ENCODE measurements around the gene LPXN.
"Not testable (repeated sequence)": the region's sequence is repeated elsewhere in the genome, so short reads cannot be mapped to it uniquely, and the experiment has no call there.

The LPXN gene

DNA sequence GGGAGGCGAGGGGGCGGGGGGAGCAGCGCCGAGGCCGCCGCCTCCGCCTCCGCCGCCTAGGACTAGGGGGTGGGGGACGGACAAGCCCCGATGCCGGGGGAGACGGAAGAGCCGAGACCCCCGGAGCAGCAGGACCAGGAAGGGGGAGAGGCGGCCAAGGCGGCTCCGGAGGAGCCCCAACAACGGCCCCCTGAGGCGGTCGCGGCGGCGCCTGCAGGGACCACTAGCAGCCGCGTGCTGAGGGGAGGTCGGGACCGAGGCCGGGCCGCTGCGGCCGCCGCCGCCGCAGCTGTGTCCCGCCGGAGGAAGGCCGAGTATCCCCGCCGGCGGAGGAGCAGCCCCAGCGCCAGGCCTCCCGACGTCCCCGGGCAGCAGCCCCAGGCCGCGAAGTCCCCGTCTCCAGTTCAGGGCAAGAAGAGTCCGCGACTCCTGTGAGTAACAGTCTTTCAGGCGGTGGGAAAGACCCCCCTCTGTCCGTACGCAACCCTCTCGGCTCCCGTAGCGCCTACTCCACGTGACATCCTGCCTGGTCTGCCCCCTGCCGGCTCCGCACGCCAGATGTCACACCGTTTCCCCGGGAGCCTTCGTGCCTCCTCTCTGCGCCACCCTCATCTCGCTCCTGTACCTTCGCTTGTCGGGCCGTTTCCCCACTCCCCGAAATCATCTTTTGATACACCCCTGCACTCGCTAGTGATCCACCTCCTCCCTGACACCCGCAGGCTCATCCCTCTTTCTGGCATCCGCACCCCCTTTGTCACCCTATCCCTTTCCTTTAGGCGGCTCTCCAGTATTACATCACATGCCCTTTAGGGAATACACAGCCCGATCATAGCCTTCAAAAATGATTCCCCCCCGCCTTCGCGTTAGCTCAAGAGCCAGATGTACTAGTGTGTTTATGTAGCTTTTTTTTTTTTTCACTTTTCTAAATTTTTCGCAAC lies 3.8 kb upstream of the LPXN start:
- no peaks in the 10 kb centered on the region for H3K9me3 ChIP-seq (ENCODE audit: control insufficient read depth, insufficient read depth, low read length)
- peaks cover 8% of the 10 kb centered on the region; the same call in 1 of the 2 replicates for H3K36me3 ChIP-seq (ENCODE audit: control insufficient read depth, insufficient read depth, low read length)
- H3K4me3 ChIP-seq (ENCODE audit: low read depth, low read length) = peak overlapping the region; percentile 76
- no peaks in the 10 kb centered on the region for H3K27me3 ChIP-seq (ENCODE audit: control insufficient read depth, insufficient read depth, low read length)
- peak overlapping the region; percentile 92 for H3K9ac ChIP-seq (ENCODE audit: low read depth, low read length)
- peak overlapping the region; percentile 98 for H3K27ac ChIP-seq (ENCODE audit: low read depth, low read length)
- H3K4me1 ChIP-seq (ENCODE audit: control insufficient read depth, insufficient read depth, low read length) = 0 out of 2 replicates have a peak, but pooled peaks cover 12% of the 10 kb centered on the region

- Histone ChIP-seq H3K4me3 (ENCODE audit: low read depth, low read length) (peak within 1 kb of the TSS; percentile 95), H3K27ac (ENCODE audit: low read depth, low read length) (peak within 1 kb of the TSS; percentile 99), H3K9me3 (ENCODE audit: control insufficient read depth, insufficient read depth, low read length) (no peaks in the 10 kb centered on the region), H3K36me3 (ENCODE audit: control insufficient read depth, insufficient read depth, low read length) (0 out of 2 replicates have a peak, but pooled peaks cover 7% of the 10 kb centered on the region), H3K9ac (ENCODE audit: low read depth, low read length) (peak within 1 kb of the TSS; percentile 99), H3K4me1 (ENCODE audit: control insufficient read depth, insufficient read depth, low read length) (0 out of 2 replicates have a peak, but pooled peaks cover 12% of the 10 kb centered on the region), H3K27me3 (ENCODE audit: control insufficient read depth, insufficient read depth, low read length) (no peaks in the 10 kb centered on the region)
These were observed 3.1 kb upstream of the LPXN start, which contains the start of gene ZFP91 for GRCh38 chr11:58578635-58579191. ZFP91 (plus strand) TSS chr11:58579063; CDS start chr11:58579282, 219 bp downstream.

- Histone ChIP-seq H3K9me3 (ENCODE audit: control insufficient read depth, insufficient read depth, low read length) (no peaks in the 10 kb centered on the region), H3K9ac (ENCODE audit: low read depth, low read length) (peak overlapping the region; percentile 99), H3K4me1 (ENCODE audit: control insufficient read depth, insufficient read depth, low read length) (0 out of 2 replicates have a peak, but pooled peaks cover 12% of the 10 kb centered on the region), H3K4me3 (ENCODE audit: low read depth, low read length) (peak overlapping the region; percentile 95), H3K36me3 (ENCODE audit: control insufficient read depth, insufficient read depth, low read length) (0 out of 2 replicates have a peak, but pooled peaks cover 7% of the 10 kb centered on the region), H3K27ac (ENCODE audit: low read depth, low read length) (peak overlapping the region; percentile 99), H3K27me3 (ENCODE audit: control insufficient read depth, insufficient read depth, low read length) (no peaks in the 10 kb centered on the region)
These were observed 2.5 kb upstream of the LPXN start for GRCh38 chr11:58578136-58578634.

DNA sequence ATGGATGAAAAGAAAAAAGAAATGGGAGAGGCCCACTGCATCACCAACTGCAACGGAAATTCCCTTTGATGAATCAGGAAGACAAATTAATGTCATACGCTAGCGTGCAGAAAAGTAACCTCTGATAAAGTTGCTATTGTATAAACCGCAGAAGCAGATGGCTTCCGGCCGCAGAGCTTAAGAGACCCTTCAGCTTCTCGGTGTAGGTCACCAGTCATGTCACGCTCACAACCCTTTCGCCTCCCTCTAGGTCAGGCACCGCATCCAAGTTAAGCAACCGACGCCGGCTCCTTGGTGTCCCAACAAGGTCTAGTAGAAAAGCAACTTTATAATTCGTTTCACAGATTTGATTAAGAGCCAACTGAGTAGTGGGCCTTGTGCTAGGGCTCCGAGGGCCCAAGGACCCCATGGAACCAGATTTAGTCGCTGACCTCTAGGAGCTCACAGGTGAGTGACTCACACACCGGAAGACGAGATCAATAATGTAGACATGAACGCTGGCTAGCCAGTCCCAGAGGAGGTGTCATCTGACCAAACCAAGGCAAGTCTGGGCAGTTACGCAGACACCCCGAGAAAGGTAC lies 2.0 kb upstream of the LPXN start:
- H3K4me1 ChIP-seq (ENCODE audit: control insufficient read depth, insufficient read depth, low read length) = 0 out of 2 replicates have a peak, but pooled peaks cover 12% of the 10 kb centered on the region
- H3K36me3 ChIP-seq (ENCODE audit: control insufficient read depth, insufficient read depth, low read length) = 0 out of 2 replicates have a peak, but pooled peaks cover 7% of the 10 kb centered on the region
- peak overlapping the region; percentile 95 for H3K4me3 ChIP-seq (ENCODE audit: low read depth, low read length)
- peak overlapping the region; percentile 99 for H3K27ac ChIP-seq (ENCODE audit: low read depth, low read length)
- H3K9me3 ChIP-seq (ENCODE audit: control insufficient read depth, insufficient read depth, low read length) = no peaks in the 10 kb centered on the region
- no peaks in the 10 kb centered on the region for H3K27me3 ChIP-seq (ENCODE audit: control insufficient read depth, insufficient read depth, low read length)
- H3K9ac ChIP-seq (ENCODE audit: low read depth, low read length) = peak overlapping the region; percentile 99

DNA sequence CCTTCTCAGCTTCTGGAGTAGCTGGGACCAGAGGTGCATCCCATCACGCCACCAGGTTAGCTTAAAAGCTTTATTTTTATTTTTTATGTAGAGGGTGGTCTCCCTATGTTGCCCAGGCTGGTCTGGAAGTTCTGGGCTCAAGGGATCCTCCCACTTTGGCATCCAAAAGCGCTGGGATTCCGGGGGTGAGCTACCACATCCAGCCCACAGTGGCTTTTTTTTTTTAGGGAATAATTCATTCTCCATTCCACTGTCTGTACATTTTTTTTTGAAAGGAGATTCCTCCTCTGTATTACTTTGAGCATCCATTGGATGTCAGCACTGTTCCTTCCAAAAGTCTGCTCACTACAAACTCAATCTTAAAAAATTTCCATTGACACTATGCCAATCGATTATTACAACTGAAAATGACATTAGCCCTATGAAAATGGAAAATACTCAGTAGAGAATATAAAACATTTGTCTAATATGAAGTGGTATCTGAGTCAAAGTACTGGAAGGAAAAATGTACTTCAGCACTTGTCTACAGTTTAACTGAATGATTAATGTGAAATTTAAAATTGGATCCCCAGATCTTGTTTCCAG lies 1.3 kb upstream of the LPXN start:
- 0 out of 2 replicates have a peak, but pooled peaks cover 6% of the 10 kb centered on the region for H3K36me3 ChIP-seq (ENCODE audit: control insufficient read depth, insufficient read depth, low read length)
- H3K9me3 ChIP-seq (ENCODE audit: control insufficient read depth, insufficient read depth, low read length) = no peaks in the 10 kb centered on the region
- H3K27ac ChIP-seq (ENCODE audit: low read depth, low read length) = peak overlapping the region; percentile 99
- H3K4me3 ChIP-seq (ENCODE audit: low read depth, low read length) = peak overlapping the region; percentile 95
- H3K27me3 ChIP-seq (ENCODE audit: control insufficient read depth, insufficient read depth, low read length) = no peaks in the 10 kb centered on the region
- H3K4me1 ChIP-seq (ENCODE audit: control insufficient read depth, insufficient read depth, low read length) = 0 out of 2 replicates have a peak, but pooled peaks cover 12% of the 10 kb centered on the region
- peak overlapping the region; percentile 99 for H3K9ac ChIP-seq (ENCODE audit: low read depth, low read length)

DNA sequence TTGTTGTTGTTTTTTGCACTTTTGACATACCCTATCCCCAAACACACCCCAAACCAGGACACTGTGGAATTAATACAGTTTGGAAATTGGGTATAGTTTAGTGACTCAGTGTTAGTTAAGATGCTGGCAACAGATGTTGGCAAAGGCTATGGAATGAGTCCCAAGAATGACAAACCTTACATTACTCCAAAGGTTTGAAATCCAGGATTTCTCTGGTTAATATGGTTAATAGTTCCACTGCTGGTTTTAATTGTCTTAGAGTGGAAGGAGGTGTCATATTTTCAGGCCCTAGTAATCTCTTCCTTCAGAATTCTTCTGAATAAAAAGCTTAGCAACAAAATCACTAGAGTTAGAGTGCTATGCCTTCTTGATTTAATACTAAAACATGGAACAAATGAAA lies 775 bp downstream of the LPXN start:
- Histone ChIP-seq H3K27me3 (ENCODE audit: control insufficient read depth, insufficient read depth, low read length) (no peaks in the 10 kb centered on the region), H3K9me3 (ENCODE audit: control insufficient read depth, insufficient read depth, low read length) (no peaks in the 10 kb centered on the region), H3K4me1 (ENCODE audit: control insufficient read depth, insufficient read depth, low read length) (0 out of 2 replicates have a peak, but pooled peaks cover 5% of the 10 kb centered on the region), H3K4me3 (ENCODE audit: low read depth, low read length) (no peak overlapping the region), H3K27ac (ENCODE audit: low read depth, low read length) (no peak overlapping the region), H3K36me3 (ENCODE audit: control insufficient read depth, insufficient read depth, low read length) (no peaks in the 10 kb centered on the region), H3K9ac (ENCODE audit: low read depth, low read length) (no peak overlapping the region)

DNA sequence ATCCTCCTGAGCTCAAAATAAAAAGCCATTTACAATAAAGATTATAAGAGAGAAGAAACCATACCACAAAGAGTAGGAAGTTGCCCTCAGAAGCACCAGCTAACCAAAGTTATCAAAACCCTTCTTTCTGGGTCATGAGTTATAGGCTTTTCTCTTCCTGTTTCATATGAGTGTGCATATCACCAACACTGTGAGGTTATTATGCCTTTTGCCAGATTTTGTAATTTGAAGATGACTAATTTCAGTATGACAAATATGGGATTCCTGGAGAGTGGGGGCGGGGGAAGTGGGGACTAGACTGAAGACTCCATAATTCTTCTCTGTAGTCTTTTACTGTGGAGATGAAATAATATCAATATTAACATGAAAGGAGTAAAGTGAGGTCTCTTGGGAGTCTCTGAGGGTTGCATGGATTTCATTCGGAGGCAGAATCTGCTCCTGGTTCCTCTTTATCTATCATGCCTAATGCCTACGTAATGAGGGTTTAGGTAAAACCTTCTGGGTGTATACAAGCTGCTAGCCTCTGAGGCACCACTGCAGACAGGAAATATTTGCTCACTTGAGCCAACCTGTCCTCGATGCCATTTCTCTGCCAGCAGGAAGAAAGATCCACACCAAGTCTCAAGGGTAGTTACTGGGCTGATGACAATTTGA lies 2.1 kb downstream of the LPXN start:
- H3K36me3 ChIP-seq (ENCODE audit: control insufficient read depth, insufficient read depth, low read length) = no peaks in the 10 kb centered on the region
- no peak overlapping the region for H3K9ac ChIP-seq (ENCODE audit: low read depth, low read length)
- H3K27ac ChIP-seq (ENCODE audit: low read depth, low read length) = no peak overlapping the region
- no peak overlapping the region for H3K4me3 ChIP-seq (ENCODE audit: low read depth, low read length)
- H3K4me1 ChIP-seq (ENCODE audit: control insufficient read depth, insufficient read depth, low read length) = 0 out of 2 replicates have a peak, but pooled peaks cover 5% of the 10 kb centered on the region
- no peaks in the 10 kb centered on the region for H3K27me3 ChIP-seq (ENCODE audit: control insufficient read depth, insufficient read depth, low read length)
- H3K9me3 ChIP-seq (ENCODE audit: control insufficient read depth, insufficient read depth, low read length) = no peaks in the 10 kb centered on the region

GRCh38 chr11:58572906-58573305 lies 2.8 kb downstream of the LPXN start:
- H3K4me1 ChIP-seq (ENCODE audit: control insufficient read depth, insufficient read depth, low read length); H3K27ac ChIP-seq (ENCODE audit: low read depth, low read length); H3K9ac ChIP-seq (ENCODE audit: low read depth, low read length); H3K9me3 ChIP-seq (ENCODE audit: control insufficient read depth, insufficient read depth, low read length); H3K4me3 ChIP-seq (ENCODE audit: low read depth, low read length); H3K27me3 ChIP-seq (ENCODE audit: control insufficient read depth, insufficient read depth, low read length); H3K36me3 ChIP-seq (ENCODE audit: control insufficient read depth, insufficient read depth, low read length): not testable (repeated sequence)

GRCh38 chr11:58567889-58568512 lies 7.7 kb downstream of the LPXN start:
- no peak overlapping the region for H3K9ac ChIP-seq (ENCODE audit: low read depth, low read length)
- no peaks in the 10 kb centered on the region for H3K9me3 ChIP-seq (ENCODE audit: control insufficient read depth, insufficient read depth, low read length)
- no peak overlapping the region for H3K27ac ChIP-seq (ENCODE audit: low read depth, low read length)
- no peak overlapping the region for H3K4me3 ChIP-seq (ENCODE audit: low read depth, low read length)
- H3K4me1 ChIP-seq (ENCODE audit: control insufficient read depth, insufficient read depth, low read length) = no peaks in the 10 kb centered on the region
- no peaks in the 10 kb centered on the region for H3K27me3 ChIP-seq (ENCODE audit: control insufficient read depth, insufficient read depth, low read length)
- no peaks in the 10 kb centered on the region for H3K36me3 ChIP-seq (ENCODE audit: control insufficient read depth, insufficient read depth, low read length)

DNA sequence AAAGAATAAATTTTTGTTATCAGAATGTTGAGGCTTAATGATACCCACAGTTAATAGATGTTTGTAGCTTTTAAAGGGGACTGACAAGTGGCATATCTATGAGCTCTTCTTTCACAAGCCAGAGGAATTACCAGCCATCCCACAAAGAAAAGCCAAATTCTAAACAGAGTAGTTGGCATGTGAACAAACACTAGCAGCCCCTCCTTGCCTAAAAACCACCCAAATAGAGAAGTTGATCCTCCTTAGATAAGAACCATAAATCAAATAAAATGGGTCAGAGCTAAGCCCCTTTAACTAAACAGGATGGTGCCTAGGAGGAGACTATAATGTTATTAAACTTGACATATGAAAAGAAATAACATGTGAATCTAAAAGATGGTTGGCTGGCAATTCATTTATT lies 11.4 kb downstream of the LPXN start:
- H3K27me3 ChIP-seq (ENCODE audit: control insufficient read depth, insufficient read depth, low read length) = no peaks in the 10 kb centered on the region
- H3K36me3 ChIP-seq (ENCODE audit: control insufficient read depth, insufficient read depth, low read length) = no peaks in the 10 kb centered on the region
- no peak overlapping the region for H3K4me3 ChIP-seq (ENCODE audit: low read depth, low read length)
- H3K9me3 ChIP-seq (ENCODE audit: control insufficient read depth, insufficient read depth, low read length) = no peaks in the 10 kb centered on the region
- no peak overlapping the region for H3K27ac ChIP-seq (ENCODE audit: low read depth, low read length)
- no peaks in the 10 kb centered on the region for H3K4me1 ChIP-seq (ENCODE audit: control insufficient read depth, insufficient read depth, low read length)
- no peak overlapping the region for H3K9ac ChIP-seq (ENCODE audit: low read depth, low read length)
